GM12878 (cell line): Measurements from ENCODE around the gene SLC25A42. TPM values are rescaled to one million over a fixed set of nuclear protein-coding genes. Genes with fewer than 3 reads are reported as not detected.

Experiments used
- BHLHE40 ChIP-seq, 2 experiments: fragments of 450-650 bp in 1 of 2; IDR thresholded peaks; 2 replicates each; pipeline ENCODE4 v1.6.1; 2011 to 2017; ENCODE audit warnings: low read depth in 2 of 2, borderline replicate concordance in 1 of 2, improper control_type of control experiment in 1 of 2, low read length in 1 of 2, mild to moderate bottlenecking in 1 of 2
- EGR1 ChIP-seq, 2 experiments: IDR thresholded peaks; 1 replicate in 1 of 2; 2 replicates in 1 of 2; pipeline ENCODE4 v1.6.1; 2011 to 2012; ENCODE audit warnings: low read depth in 2 of 2, low read length in 2 of 2, borderline replicate concordance in 1 of 2, mild to moderate bottlenecking in 1 of 2, moderate library complexity in 1 of 2
- ETV6 ChIP-seq, 2 experiments: fragments of 450-650 bp in 1 of 2; IDR thresholded peaks in 1 of 2; conservative IDR thresholded peaks in 1 of 2; 2 replicates each; pipeline ENCODE4 v1.6.1; 2014; ENCODE audit warnings: antibody characterized with exemption in 1 of 2, borderline replicate concordance in 1 of 2, low read depth in 1 of 2, mild to moderate bottlenecking in 1 of 2, moderate library complexity in 1 of 2
- FOXM1 ChIP-seq: IDR thresholded peaks from 2 replicates; pipeline ENCODE4 v1.6.1; 2012; ENCODE audit warnings: low read depth, mild to moderate bottlenecking, inconsistent platforms, low read length, moderate library complexity
- PAX5 ChIP-seq: IDR thresholded peaks from 2 replicates; pipeline ENCODE4 v1.6.1; 2011; ENCODE audit warnings: low read depth, low read length, borderline replicate concordance
- SPI1 ChIP-seq: IDR thresholded peaks from 2 replicates; pipeline ENCODE4 v1.6.1; 2011; ENCODE audit warnings: low read depth, mild to moderate bottlenecking, low read length, moderate library complexity, borderline replicate concordance; ENCODE audit not compliant: insufficient read depth
- SRF ChIP-seq, 2 experiments: IDR thresholded peaks; 2 replicates each; pipeline ENCODE4 v1.6.1; 2011; ENCODE audit warnings: low read depth in 2 of 2, low read length in 2 of 2, mild to moderate bottlenecking in 1 of 2, moderate library complexity in 1 of 2
- STAT3 ChIP-seq: IDR thresholded peaks from 2 replicates; pipeline ENCODE4 v1.6.1; 2011; ENCODE audit warnings: low read depth, low read length, improper control_type of control experiment
- polyA plus RNA-seq, 11 experiments: library from polyadenylated mRNA; depleted of rRNA in 4 of 11; unstranded in 6 of 11; stranded (reverse) in 5 of 11; fragments of >200 nt; fragmentation: Nextera tagmentation in 4 of 11; fragmentation: Illumina TruSeq in 1 of 11; extraction: Ambion mirVana in 4 of 11; extraction: Trizol in 1 of 11; gene quantifications; 1 replicate in 1 of 11; 2 replicates in 10 of 11; pipeline versions ENCODE4 v1.2.1 to v1.2.3, GENCODE V29; 2011 to 2016; ENCODE audit warnings: inconsistent platforms in 2 of 11, missing spikeins in 2 of 11, low read depth in 1 of 11
- total RNA-seq, 4 experiments: library from RNA; depleted of rRNA in 3 of 4; stranded (reverse); fragments of >200 nt in 3 of 4; fragmentation: Illumina TruSeq in 1 of 4; extraction: Trizol in 1 of 4; gene quantifications; 2 replicates each; pipeline versions ENCODE4 v1.2.1 to v1.2.3, GENCODE V29; 2013 to 2021
- TF ChIP-seq, protein P1 (sequence below): fragments of 450-650 bp; IDR thresholded peaks from 2 replicates; pipeline ENCODE4 v1.6.1; 2016; ENCODE audit warnings: mild to moderate bottlenecking
- TF ChIP-seq, protein P2 (sequence below): fragments of 450-650 bp; IDR thresholded peaks from 2 replicates; pipeline ENCODE4 v1.6.1; 2017; ENCODE audit warnings: antibody characterized with exemption, mild to moderate bottlenecking, moderate library complexity
- TF ChIP-seq, protein P3 (sequence below): fragments of 450-650 bp; IDR thresholded peaks from 2 replicates; pipeline ENCODE4 v1.6.1; 2017; ENCODE audit warnings: mild to moderate bottlenecking, moderate library complexity
- TF ChIP-seq, protein P4 (sequence below): fragments of 450-650 bp; IDR thresholded peaks from 2 replicates; pipeline ENCODE4 v1.6.1; 2017; ENCODE audit warnings: low read depth, mild to moderate bottlenecking, moderate library complexity

The SLC25A42 gene
- total and polyA plus RNA-seq, 10 of the 15 experiments (the other 5 are each of a cell fraction or from before 2014, with no cell fraction given) = 0.24 to 19.2 (median 9.6) TPM

DNA sequence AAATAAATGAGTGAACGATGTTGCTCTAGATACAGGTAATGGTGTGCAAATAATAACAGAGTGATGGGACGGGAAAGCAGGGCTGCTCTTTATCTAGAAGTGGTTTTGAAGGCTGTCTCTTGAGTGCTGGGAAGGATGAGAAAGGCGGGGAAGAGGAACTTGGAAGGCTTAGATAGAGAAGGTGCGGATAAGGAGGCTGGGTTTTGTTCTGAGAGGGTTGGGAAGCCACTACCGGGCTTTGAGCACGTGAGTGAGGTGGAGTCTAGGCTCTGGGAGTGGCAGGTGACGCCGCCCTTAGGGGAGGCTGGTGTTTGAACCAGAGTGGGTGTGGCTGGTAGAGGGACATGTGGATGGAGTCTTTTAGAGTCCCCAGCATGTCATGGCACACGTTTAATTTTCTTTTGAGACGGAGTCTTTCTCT lies 29.6 kb upstream of the SLC25A42 start (continued):
- TF ChIP-seq, protein P1, sequence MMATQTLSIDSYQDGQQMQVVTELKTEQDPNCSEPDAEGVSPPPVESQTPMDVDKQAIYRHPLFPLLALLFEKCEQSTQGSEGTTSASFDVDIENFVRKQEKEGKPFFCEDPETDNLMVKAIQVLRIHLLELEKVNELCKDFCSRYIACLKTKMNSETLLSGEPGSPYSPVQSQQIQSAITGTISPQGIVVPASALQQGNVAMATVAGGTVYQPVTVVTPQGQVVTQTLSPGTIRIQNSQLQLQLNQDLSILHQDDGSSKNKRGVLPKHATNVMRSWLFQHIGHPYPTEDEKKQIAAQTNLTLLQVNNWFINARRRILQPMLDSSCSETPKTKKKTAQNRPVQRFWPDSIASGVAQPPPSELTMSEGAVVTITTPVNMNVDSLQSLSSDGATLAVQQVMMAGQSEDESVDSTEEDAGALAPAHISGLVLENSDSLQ = peak; percentile 95
- TF ChIP-seq ETV6 (conservative IDR thresholded peaks at IDR 0.05 in 1 of 2, IDR thresholded peaks at IDR 0.05 in 1 of 2; ENCODE audit: borderline replicate concordance in 1 of 2, low read depth in 1 of 2) (no peak), SRF (IDR thresholded peaks at IDR 0.05; ENCODE audit: low read depth in 2 of 2, low read length in 2 of 2) (no peak), EGR1 (IDR thresholded peaks at IDR 0.05; ENCODE audit: borderline replicate concordance in 1 of 2, low read depth in 2 of 2, low read length in 2 of 2) (no peak), SPI1 (no peak), PAX5 (no peak), STAT3 (no peak), BHLHE40 (IDR thresholded peaks at IDR 0.05; ENCODE audit: borderline replicate concordance in 1 of 2, low read depth in 2 of 2, low read length in 1 of 2) (peak; percentile 97), FOXM1 (no peak)
- TF ChIP-seq, protein P2, sequence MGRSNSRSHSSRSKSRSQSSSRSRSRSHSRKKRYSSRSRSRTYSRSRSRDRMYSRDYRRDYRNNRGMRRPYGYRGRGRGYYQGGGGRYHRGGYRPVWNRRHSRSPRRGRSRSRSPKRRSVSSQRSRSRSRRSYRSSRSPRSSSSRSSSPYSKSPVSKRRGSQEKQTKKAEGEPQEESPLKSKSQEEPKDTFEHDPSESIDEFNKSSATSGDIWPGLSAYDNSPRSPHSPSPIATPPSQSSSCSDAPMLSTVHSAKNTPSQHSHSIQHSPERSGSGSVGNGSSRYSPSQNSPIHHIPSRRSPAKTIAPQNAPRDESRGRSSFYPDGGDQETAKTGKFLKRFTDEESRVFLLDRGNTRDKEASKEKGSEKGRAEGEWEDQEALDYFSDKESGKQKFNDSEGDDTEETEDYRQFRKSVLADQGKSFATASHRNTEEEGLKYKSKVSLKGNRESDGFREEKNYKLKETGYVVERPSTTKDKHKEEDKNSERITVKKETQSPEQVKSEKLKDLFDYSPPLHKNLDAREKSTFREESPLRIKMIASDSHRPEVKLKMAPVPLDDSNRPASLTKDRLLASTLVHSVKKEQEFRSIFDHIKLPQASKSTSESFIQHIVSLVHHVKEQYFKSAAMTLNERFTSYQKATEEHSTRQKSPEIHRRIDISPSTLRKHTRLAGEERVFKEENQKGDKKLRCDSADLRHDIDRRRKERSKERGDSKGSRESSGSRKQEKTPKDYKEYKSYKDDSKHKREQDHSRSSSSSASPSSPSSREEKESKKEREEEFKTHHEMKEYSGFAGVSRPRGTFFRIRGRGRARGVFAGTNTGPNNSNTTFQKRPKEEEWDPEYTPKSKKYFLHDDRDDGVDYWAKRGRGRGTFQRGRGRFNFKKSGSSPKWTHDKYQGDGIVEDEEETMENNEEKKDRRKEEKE = no peak
- TF ChIP-seq, protein P3, sequence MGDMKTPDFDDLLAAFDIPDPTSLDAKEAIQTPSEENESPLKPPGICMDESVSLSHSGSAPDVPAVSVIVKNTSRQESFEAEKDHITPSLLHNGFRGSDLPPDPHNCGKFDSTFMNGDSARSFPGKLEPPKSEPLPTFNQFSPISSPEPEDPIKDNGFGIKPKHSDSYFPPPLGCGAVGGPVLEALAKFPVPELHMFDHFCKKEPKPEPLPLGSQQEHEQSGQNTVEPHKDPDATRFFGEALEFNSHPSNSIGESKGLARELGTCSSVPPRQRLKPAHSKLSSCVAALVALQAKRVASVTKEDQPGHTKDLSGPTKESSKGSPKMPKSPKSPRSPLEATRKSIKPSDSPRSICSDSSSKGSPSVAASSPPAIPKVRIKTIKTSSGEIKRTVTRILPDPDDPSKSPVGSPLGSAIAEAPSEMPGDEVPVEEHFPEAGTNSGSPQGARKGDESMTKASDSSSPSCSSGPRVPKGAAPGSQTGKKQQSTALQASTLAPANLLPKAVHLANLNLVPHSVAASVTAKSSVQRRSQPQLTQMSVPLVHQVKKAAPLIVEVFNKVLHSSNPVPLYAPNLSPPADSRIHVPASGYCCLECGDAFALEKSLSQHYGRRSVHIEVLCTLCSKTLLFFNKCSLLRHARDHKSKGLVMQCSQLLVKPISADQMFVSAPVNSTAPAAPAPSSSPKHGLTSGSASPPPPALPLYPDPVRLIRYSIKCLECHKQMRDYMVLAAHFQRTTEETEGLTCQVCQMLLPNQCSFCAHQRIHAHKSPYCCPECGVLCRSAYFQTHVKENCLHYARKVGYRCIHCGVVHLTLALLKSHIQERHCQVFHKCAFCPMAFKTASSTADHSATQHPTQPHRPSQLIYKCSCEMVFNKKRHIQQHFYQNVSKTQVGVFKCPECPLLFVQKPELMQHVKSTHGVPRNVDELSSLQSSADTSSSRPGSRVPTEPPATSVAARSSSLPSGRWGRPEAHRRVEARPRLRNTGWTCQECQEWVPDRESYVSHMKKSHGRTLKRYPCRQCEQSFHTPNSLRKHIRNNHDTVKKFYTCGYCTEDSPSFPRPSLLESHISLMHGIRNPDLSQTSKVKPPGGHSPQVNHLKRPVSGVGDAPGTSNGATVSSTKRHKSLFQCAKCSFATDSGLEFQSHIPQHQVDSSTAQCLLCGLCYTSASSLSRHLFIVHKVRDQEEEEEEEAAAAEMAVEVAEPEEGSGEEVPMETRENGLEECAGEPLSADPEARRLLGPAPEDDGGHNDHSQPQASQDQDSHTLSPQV = no peak
- TF ChIP-seq, protein P4, sequence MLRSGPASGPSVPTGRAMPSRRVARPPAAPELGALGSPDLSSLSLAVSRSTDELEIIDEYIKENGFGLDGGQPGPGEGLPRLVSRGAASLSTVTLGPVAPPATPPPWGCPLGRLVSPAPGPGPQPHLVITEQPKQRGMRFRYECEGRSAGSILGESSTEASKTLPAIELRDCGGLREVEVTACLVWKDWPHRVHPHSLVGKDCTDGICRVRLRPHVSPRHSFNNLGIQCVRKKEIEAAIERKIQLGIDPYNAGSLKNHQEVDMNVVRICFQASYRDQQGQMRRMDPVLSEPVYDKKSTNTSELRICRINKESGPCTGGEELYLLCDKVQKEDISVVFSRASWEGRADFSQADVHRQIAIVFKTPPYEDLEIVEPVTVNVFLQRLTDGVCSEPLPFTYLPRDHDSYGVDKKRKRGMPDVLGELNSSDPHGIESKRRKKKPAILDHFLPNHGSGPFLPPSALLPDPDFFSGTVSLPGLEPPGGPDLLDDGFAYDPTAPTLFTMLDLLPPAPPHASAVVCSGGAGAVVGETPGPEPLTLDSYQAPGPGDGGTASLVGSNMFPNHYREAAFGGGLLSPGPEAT = no peak
